NB4 (cell line): ENCODE measurements around the gene TM4SF4.

Source experiments
- MYC ChIP-seq: IDR thresholded peaks from 2 replicates; pipeline ENCODE4 v1.6.1; 2011; ENCODE audit warnings: low read depth, low read length
- POLR2A ChIP-seq: IDR thresholded peaks from 2 replicates; pipeline ENCODE4 v1.6.1; 2011; ENCODE audit warnings: mild to moderate bottlenecking; ENCODE audit not compliant: insufficient read length; ENCODE audit errors: extremely low read depth
- TF ChIP-seq, protein P1 (sequence below): IDR thresholded peaks from one replicate; pipeline ENCODE4 v1.5.1; 2012; ENCODE audit warnings: low read depth, low read length

DNA sequence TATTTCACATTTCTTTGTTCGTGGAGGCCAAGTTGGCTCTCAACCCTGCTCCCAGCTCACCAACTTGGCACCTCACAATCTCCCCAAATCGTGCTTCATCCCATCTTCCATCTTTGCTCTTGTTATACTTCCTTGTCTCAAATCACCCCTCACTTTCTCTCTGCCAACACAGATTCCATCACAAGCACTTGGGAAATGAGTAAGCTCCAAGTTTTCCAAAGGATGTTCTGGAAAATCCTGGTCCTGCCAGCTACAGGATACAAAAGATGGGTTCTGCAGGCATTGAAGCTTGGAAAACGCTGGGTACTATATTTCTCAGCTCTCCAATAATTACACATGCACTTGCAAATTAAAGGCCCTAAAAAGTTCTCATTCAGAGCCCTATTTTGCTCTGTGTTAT is 4.1 kb upstream of the TM4SF4 start:
- TF ChIP-seq, protein P1, sequence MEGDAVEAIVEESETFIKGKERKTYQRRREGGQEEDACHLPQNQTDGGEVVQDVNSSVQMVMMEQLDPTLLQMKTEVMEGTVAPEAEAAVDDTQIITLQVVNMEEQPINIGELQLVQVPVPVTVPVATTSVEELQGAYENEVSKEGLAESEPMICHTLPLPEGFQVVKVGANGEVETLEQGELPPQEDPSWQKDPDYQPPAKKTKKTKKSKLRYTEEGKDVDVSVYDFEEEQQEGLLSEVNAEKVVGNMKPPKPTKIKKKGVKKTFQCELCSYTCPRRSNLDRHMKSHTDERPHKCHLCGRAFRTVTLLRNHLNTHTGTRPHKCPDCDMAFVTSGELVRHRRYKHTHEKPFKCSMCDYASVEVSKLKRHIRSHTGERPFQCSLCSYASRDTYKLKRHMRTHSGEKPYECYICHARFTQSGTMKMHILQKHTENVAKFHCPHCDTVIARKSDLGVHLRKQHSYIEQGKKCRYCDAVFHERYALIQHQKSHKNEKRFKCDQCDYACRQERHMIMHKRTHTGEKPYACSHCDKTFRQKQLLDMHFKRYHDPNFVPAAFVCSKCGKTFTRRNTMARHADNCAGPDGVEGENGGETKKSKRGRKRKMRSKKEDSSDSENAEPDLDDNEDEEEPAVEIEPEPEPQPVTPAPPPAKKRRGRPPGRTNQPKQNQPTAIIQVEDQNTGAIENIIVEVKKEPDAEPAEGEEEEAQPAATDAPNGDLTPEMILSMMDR, result no peak
- TF ChIP-seq POLR2A (no peak), MYC (no peak)
